Kidney (tissue), 14 donors: Measurements from ENCODE around the gene RASL11B. TPM values are rescaled to one million over a fixed set of nuclear protein-coding genes. Genes with fewer than 3 reads are reported as not detected.

Experiments
- DNase-seq, 5 donors: peaks; one replicate each; pipeline ENCODE4 v3.0.0-alpha.2; 2013 to 2020
- FAIRE-seq: peaks from 2 replicates; lab custom pipeline; 2012; peaks lifted over from hg19 to GRCh38; lab: Jason Lieb, UNC
- H3K27ac ChIP-seq, 2 donors: one replicate each; pipeline ENCODE4 v1.7.0; 2013; ENCODE audit warnings: low read depth in 2 of 2, low read length in 2 of 2, inconsistent platforms in 1 of 2
- H3K27me3 ChIP-seq: one replicate; pipeline ENCODE4 v1.7.1; 2013; ENCODE audit warnings: low read length, inconsistent platforms; ENCODE audit not compliant: control insufficient read depth, insufficient read depth
- H3K36me3 ChIP-seq, 3 donors: one replicate each; pipeline versions ENCODE4 v1.7.0 to v1.7.1; 2013; ENCODE audit warnings: low read length in 3 of 3, control low read depth in 1 of 3, inconsistent platforms in 1 of 3; ENCODE audit not compliant: insufficient read depth in 3 of 3, control insufficient read depth in 2 of 3
- H3K4me1 ChIP-seq, 3 donors: one replicate each; pipeline versions ENCODE4 v1.7.0 to v1.7.1; 2013; ENCODE audit warnings: low read length in 3 of 3, inconsistent platforms in 1 of 3, low read depth in 1 of 3; ENCODE audit not compliant: control insufficient read depth in 2 of 3, insufficient read depth in 2 of 3
- H3K4me3 ChIP-seq, 3 donors: one replicate each; pipeline versions ENCODE4 v1.7.0 to v1.8.1; 2013; ENCODE audit warnings: low read length in 3 of 3, control low read depth in 1 of 3, inconsistent platforms in 1 of 3
- H3K9ac ChIP-seq, 3 donors: one replicate each; pipeline versions ENCODE4 v1.7.0 to v1.7.1; 2013; ENCODE audit warnings: low read length in 3 of 3, control low read depth in 1 of 3, inconsistent platforms in 1 of 3
- H3K9me3 ChIP-seq, 3 donors: one replicate each; pipeline versions ENCODE4 v1.7.0 to v1.7.1; 2013; ENCODE audit warnings: low read length in 3 of 3, control low read depth in 1 of 3, inconsistent platforms in 1 of 3; ENCODE audit not compliant: control insufficient read depth in 2 of 3, insufficient read depth in 1 of 3
- intact Hi-C: fragments of 100-400 bp; cut with DNase I; formaldehyde crosslinking; loops from one replicate; pipeline ENCODE4 v1.11.1; 2022
- polyA plus RNA-seq: library from polyadenylated mRNA; stranded (reverse); fragments of 350-450 nt; fragmentation: Illumina TruSeq; extraction: RNeasy Lipid Tissue Mini Kit (QIAGEN cat#74804); gene quantifications from one replicate; pipeline ENCODE4 v1.2.3, GENCODE V29; 2014; ENCODE audit warnings: low read depth, low replicate concordance; ENCODE audit not compliant: insufficient read depth
- total RNA-seq: library from RNA; stranded (reverse); fragmentation: NEBNext Ultra II Directional; extraction: Animal tissue kit (Norgen Biotek cat#: 25700); gene quantifications from one replicate; pipeline ENCODE4 v1.2.1, GENCODE V29; 2021
- TF ChIP-seq, protein P1 (sequence below): IDR thresholded peaks from 3 replicates; pipeline ENCODE4 v1.5.1; 2012; ENCODE audit warnings: mild to moderate bottlenecking, moderate library complexity, borderline replicate concordance; ENCODE audit not compliant: insufficient read depth; ENCODE audit errors: extremely low read depth
- donor health status: control.
- donor health status: control.
- donor health status: control.
- donor health status: control.
- donor health status: control.
- donor health status: DM: yes; HTN: yes; CAD: no.
- donor health status: Normal renal cell carcinoma (clear cell type).

The RASL11B gene
- total and polyA plus RNA-seq, 2 donors from 2014 or later: 4.3 to 45.9 TPM

DNA sequence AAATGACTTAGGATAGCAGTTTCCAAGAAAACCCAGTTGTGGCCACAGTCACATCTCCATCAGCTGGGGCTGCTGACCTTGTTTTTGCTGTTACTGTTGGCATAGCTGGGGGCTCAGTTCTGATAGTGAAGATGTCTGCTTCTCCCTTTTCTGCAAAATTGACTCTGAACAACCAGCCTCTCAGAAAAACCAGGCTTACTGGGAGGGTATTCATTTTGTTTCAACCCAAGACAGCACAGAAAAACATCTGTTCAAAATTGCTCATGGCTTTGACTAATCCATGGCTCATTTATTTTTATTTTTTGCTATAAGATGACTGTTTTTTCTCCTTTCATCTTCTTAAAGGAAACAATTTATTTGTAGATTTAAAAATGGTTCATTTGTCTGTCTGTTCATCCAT, 53.1 kb downstream of the RASL11B start:
- Histone ChIP-seq H3K27me3 (no peaks in the 10 kb centered on the region), H3K27ac (no peak overlapping the region), H3K9ac (no peak overlapping the region), H3K4me3 (no peak overlapping the region), H3K4me1 (peaks cover 0 to 7% (median 0%) of the 10 kb centered on the region in 3 donors), H3K9me3 (no peaks in the 10 kb centered on the region), H3K36me3 (no peaks in the 10 kb centered on the region)
- DNase-seq (no peak), FAIRE-seq (no peak)
- TF ChIP-seq, protein P1, sequence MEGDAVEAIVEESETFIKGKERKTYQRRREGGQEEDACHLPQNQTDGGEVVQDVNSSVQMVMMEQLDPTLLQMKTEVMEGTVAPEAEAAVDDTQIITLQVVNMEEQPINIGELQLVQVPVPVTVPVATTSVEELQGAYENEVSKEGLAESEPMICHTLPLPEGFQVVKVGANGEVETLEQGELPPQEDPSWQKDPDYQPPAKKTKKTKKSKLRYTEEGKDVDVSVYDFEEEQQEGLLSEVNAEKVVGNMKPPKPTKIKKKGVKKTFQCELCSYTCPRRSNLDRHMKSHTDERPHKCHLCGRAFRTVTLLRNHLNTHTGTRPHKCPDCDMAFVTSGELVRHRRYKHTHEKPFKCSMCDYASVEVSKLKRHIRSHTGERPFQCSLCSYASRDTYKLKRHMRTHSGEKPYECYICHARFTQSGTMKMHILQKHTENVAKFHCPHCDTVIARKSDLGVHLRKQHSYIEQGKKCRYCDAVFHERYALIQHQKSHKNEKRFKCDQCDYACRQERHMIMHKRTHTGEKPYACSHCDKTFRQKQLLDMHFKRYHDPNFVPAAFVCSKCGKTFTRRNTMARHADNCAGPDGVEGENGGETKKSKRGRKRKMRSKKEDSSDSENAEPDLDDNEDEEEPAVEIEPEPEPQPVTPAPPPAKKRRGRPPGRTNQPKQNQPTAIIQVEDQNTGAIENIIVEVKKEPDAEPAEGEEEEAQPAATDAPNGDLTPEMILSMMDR: no peak
- intact Hi-C loops: no loop called here

DNA sequence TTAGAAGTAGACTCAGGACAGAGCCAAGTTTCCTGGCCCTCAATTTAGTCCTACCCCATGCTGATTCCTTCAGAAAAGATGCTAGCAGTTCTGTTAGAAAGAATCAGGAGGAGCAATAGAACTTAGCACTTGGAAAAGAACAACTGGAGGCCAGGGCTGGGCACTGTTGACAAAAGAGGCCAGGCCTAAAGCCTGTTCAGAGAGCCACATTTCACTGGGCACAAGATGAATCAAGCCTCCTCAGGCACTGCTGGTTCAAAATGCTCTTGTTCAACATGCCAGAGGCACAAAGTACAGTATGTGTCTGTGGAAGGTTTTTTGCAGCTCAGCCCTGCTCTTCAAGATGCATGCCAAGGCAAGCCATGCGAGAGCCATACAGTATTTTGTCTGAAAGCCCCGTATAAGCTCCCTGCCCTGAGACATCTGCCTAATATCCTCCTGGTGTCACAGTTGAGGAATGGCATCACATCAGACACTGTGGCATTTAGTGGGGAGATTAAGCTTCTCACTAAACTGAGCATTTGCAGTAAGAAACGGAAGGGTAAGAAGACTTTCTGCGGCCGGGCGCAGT, 53.7 kb downstream of the RASL11B start:
- Histone ChIP-seq H3K9me3 (no peaks in the 10 kb centered on the region), H3K27ac (no peak overlapping the region), H3K4me1 (peaks cover 0 to 7% (median 0%) of the 10 kb centered on the region in 3 donors), H3K4me3 (no peak overlapping the region), H3K27me3 (no peaks in the 10 kb centered on the region), H3K36me3 (no peaks in the 10 kb centered on the region), H3K9ac (no peak overlapping the region)
- DNase-seq: no peak
- intact Hi-C loops: no loop called here
- TF ChIP-seq, protein P1: no peak
- FAIRE-seq: no peak

Other genes with a start within 250 kb of the RASL11B start
- 16.9 TPM for gene USP46, start 203.0 kb upstream of the RASL11B start, total RNA-seq
- 8.2 TPM for gene USP46, start 203.0 kb upstream of the RASL11B start, polyA plus RNA-seq
- gene ERVMER34-1, start 110.9 kb upstream of the RASL11B start, total RNA-seq: 1.8 TPM
- 4.2 TPM for gene ERVMER34-1, start 110.9 kb upstream of the RASL11B start, polyA plus RNA-seq